Measurements from ENCODE around the gene TRIM71.
"Not testable (repeated sequence)": the region's sequence is repeated elsewhere in the genome, so short reads cannot be mapped to it uniquely, and the experiment has no call there.

Gene TRIM71

DNA sequence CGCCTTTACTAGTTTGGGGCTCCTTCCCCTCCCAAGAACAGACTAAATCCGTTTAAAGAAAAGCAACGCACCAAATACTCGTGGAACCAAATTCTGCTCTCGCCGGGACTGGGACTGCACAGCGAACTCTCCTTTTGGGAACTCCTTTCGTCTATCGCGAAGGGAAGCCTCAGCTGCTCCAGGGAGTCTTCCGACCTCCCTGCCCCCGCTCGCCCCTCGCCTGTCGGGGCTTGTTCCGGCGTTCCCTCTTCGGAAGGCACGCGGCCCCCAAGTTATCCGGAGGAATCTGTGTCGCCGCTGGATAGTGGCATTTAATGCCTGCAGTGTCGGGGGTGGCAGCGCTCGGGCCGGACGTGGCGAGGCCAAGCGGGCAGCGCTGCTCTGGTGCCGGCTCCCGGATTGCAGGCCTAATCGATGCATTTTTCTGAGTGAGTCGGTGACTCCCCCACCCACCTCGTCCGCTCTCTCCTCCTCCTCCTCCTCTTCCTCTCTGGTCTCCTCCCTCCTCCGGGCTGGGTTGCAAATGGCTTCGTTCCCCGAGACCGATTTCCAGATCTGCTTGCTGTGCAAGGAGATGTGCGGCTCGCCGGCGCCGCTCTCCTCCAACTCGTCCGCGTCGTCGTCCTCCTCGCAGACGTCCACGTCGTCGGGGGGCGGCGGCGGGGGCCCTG lies at the start of gene TRIM71:
TSS of gene TRIM71 (plus strand) at position 440 of the 671 bp plus-strand sequence. CDS start at position 524, 84 bp downstream.
- Histone ChIP-seq H3K27me3 (ENCODE audit: control insufficient read depth in 1 of 2, insufficient read depth in 2 of 2, low read length in 2 of 2) (peaks cover 42 to 61% of the 10 kb centered on the region in 2 donors), H3K9ac (ENCODE audit: low read length in 2 of 2) (no peak within 1 kb of the TSS), H3K4me1 (ENCODE audit: control insufficient read depth, insufficient read depth, low read length) (peaks cover 26% of the 10 kb centered on the region), H3K9me3 (ENCODE audit: control insufficient read depth in 2 of 2, low read length in 2 of 2) (no peaks in the 10 kb centered on the region), H3K4me3 (ENCODE audit: low read length in 2 of 2) (peak within 1 kb of the TSS; percentile 51 to 67), H3K27ac (ENCODE audit: low read length) (no peak within 1 kb of the TSS), H3K36me3 (ENCODE audit: control insufficient read depth in 2 of 2, insufficient read depth in 2 of 2, low read length in 2 of 2) (no peaks in the 10 kb centered on the region)

DNA sequence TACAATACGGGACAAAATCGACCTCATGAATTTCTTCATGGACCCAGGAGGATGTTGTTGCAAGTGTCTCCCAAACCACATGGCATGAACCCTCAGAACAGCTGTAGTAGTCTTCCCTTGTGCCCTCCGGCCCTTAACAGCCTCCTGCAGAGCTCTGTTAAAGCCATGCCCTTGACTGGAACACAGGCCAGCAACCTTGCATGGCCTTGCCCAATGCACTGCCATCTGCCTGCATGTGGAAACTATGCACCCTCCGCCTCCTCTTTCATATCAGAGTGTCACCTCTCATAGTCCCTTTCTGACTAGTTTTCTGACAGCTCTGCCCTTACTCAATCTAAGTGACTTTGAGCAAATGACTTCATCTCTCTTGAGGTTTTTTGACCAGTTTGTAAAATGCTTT lies 39.4 kb upstream of the TRIM71 start:
- no peaks in the 10 kb centered on the region for H3K27me3 ChIP-seq (ENCODE audit: control insufficient read depth in 1 of 2, insufficient read depth in 2 of 2, low read length in 2 of 2)
- H3K36me3 ChIP-seq (ENCODE audit: control insufficient read depth in 2 of 2, insufficient read depth in 2 of 2, low read length in 2 of 2): peaks cover 2 to 3% of the 10 kb centered on the region in 2 donors
- H3K4me3 ChIP-seq (ENCODE audit: low read length in 2 of 2): no peak overlapping the region
- H3K4me1 ChIP-seq (ENCODE audit: control insufficient read depth, insufficient read depth, low read length): peaks cover 5% of the 10 kb centered on the region
- H3K9ac ChIP-seq (ENCODE audit: low read length in 2 of 2): no peak overlapping the region
- H3K9me3 ChIP-seq (ENCODE audit: control insufficient read depth in 2 of 2, low read length in 2 of 2): no peaks in the 10 kb centered on the region
- no peak overlapping the region for H3K27ac ChIP-seq (ENCODE audit: low read length)

DNA sequence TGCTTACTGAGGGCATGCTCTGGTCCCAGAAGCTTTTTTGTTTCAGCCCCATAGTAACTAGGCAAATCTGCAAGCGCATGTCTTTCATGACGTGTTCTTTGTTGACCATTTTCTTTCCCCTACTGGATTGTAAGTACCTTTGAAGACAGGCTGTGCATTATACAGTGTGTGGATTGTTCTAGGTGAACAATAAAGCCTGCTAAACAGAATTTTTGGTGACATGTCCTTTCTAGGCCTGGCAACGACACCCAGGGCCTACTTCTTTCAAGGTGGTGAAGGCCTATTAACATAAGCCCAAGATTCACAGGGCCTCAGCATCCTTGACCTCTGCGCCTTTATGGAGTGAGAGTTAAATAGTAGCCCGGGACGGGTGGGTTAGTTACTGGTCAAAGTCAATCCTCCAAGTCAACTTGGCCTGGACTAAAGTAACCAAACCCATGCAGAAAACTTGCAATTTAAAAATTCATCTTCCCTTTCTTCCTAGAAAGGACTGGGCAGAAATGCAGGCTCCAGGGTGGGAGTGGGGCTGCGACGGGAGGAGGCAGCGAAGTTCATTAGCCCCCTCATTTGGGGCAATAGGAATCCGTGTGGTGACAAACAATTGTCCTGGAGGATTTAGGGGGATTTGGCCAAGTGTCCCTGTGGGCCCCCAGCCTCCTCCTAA lies 37.6 kb upstream of the TRIM71 start:
- peak overlapping the region; percentile 78 to 87 for H3K4me3 ChIP-seq (ENCODE audit: low read length in 2 of 2)
- peak overlapping the region in 1 of 2 donors; percentile 38 for H3K9ac ChIP-seq (ENCODE audit: low read length in 2 of 2)

DNA sequence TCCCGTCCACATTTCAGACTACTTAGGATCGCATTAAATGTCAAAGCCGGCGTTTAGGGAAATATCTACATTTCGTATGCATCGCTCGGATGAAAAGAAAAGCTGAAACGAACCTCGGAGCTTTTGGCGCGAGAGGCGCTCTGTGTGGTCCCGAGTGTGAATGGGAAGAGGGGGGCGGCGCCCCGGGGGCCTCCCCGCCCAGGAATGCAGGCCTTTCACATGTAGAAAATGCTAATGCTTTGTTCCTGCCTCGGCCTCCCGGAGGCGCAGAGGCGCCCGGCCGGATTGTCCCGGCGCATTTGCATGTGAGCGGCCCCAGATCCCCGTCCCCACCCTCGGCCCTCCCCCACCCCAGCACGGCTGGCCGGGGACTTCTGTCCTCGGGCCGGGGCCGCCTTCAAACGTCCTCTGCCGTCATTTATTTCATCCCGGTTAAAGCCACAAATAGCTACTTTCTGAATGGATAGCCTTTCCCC lies 37.0 kb upstream of the TRIM71 start:
- Histone ChIP-seq H3K9me3 (ENCODE audit: control insufficient read depth in 2 of 2, low read length in 2 of 2) (no peaks in the 10 kb centered on the region), H3K36me3 (ENCODE audit: control insufficient read depth in 2 of 2, insufficient read depth in 2 of 2, low read length in 2 of 2) (no peaks in the 10 kb centered on the region), H3K4me1 (ENCODE audit: control insufficient read depth, insufficient read depth, low read length) (peaks cover 5% of the 10 kb centered on the region), H3K27me3 (ENCODE audit: control insufficient read depth in 1 of 2, insufficient read depth in 2 of 2, low read length in 2 of 2) (no peaks in the 10 kb centered on the region), H3K9ac (ENCODE audit: low read length in 2 of 2) (peak overlapping the region in 1 of 2 donors; percentile 38), H3K4me3 (ENCODE audit: low read length in 2 of 2) (peak overlapping the region; percentile 78 to 87), H3K27ac (ENCODE audit: low read length) (no peak overlapping the region)

More for the DNA sequence above, 37.6 kb upstream of the TRIM71 start:
- Histone ChIP-seq H3K36me3 (ENCODE audit: control insufficient read depth in 2 of 2, insufficient read depth in 2 of 2, low read length in 2 of 2) (no peaks in the 10 kb centered on the region), H3K9me3 (ENCODE audit: control insufficient read depth in 2 of 2, low read length in 2 of 2) (no peaks in the 10 kb centered on the region), H3K27me3 (ENCODE audit: control insufficient read depth in 1 of 2, insufficient read depth in 2 of 2, low read length in 2 of 2) (no peaks in the 10 kb centered on the region), H3K4me1 (ENCODE audit: control insufficient read depth, insufficient read depth, low read length) (peaks cover 5% of the 10 kb centered on the region), H3K27ac (ENCODE audit: low read length) (no peak overlapping the region)

DNA sequence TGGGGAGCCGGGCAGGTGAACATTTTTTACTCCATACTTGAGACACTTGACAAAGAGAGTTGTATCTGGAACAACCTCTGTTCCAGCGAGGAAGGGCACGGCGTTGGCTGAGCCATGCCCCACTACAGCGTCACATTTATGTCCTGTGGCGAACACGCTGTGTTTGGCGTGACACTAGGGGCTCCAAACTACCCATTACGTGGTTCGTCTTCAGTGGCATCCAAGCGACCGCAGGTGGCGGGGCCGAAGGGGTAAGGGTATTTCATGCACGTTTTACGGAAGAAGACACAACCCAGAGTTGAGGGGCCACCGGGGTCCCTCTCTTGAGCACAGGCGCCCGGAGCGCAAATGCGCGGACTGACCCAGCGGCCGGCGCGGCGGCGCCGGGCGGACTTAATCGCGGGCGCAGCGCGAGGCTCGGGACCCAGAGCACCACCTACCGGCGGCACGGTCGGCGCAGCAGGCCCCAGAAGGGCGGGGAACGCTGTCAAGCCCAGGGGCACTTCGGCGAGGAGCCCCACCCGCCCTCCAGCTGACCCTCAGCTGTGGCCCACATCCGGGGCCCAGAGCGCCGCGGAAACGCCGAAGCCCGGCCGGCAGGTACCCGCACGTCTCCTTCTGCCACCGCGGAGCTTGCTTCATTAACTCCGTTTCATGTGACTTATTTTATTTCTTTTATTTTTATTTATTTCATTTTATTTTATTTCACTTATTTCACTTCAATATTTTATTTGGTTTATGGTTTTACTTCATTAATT lies 36.4 kb upstream of the TRIM71 start:
- Histone ChIP-seq H3K9ac (ENCODE audit: low read length in 2 of 2) (peak overlapping the region; percentile 38 to 55), H3K4me3 (ENCODE audit: low read length in 2 of 2) (peak overlapping the region; percentile 78 to 87), H3K27ac (ENCODE audit: low read length) (no peak overlapping the region)

DNA sequence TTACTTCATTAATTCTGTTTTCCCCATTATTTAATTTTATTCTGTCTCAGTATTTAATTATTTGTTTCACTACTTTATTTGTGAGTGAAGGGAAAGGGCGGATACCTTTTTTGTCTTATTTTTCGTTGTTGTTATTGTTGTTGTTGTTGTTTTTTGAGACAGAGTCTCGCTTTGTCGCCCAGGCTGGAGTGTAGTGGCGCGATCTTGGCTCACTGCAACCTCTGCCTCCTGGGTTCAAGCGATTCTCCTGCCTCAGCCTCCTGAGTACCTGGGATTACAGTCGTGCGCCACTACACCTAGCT lies 35.9 kb upstream of the TRIM71 start:
- H3K9ac ChIP-seq (ENCODE audit: low read length in 2 of 2); H3K4me1 ChIP-seq (ENCODE audit: control insufficient read depth, insufficient read depth, low read length); H3K27ac ChIP-seq (ENCODE audit: low read length); H3K27me3 ChIP-seq (ENCODE audit: control insufficient read depth in 1 of 2, insufficient read depth in 2 of 2, low read length in 2 of 2); H3K36me3 ChIP-seq (ENCODE audit: control insufficient read depth in 2 of 2, insufficient read depth in 2 of 2, low read length in 2 of 2); H3K9me3 ChIP-seq (ENCODE audit: control insufficient read depth in 2 of 2, low read length in 2 of 2); H3K4me3 ChIP-seq (ENCODE audit: low read length in 2 of 2): not testable (repeated sequence)

More for the DNA sequence above, 36.4 kb upstream of the TRIM71 start:
- H3K4me1 ChIP-seq (ENCODE audit: control insufficient read depth, insufficient read depth, low read length): peaks cover 5% of the 10 kb centered on the region
- H3K9me3 ChIP-seq (ENCODE audit: control insufficient read depth in 2 of 2, low read length in 2 of 2): no peaks in the 10 kb centered on the region
- H3K36me3 ChIP-seq (ENCODE audit: control insufficient read depth in 2 of 2, insufficient read depth in 2 of 2, low read length in 2 of 2): no peaks in the 10 kb centered on the region
- no peaks in the 10 kb centered on the region for H3K27me3 ChIP-seq (ENCODE audit: control insufficient read depth in 1 of 2, insufficient read depth in 2 of 2, low read length in 2 of 2)

DNA sequence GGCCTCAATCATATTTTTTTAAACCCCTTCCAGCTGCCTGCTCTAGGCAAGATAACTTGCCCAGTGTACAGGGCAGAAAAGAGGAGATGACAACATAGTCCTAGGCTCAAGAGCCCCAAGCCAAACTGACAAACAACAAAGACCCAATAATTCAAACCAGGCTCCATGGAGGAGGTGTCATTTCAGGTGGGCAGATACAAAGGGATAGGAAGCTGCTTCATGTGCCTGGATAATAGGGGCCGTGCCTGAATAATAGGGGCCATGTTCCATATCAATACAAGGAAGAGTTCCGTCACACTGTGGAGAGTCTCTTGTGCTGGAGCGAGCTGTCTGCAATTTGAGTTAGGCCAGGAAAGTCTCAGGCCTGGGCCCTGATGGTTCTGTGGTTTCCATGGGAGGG lies 35.4 kb upstream of the TRIM71 start:
- Histone ChIP-seq H3K9me3 (ENCODE audit: control insufficient read depth in 2 of 2, low read length in 2 of 2) (no peaks in the 10 kb centered on the region), H3K27me3 (ENCODE audit: control insufficient read depth in 1 of 2, insufficient read depth in 2 of 2, low read length in 2 of 2) (no peaks in the 10 kb centered on the region), H3K36me3 (ENCODE audit: control insufficient read depth in 2 of 2, insufficient read depth in 2 of 2, low read length in 2 of 2) (no peaks in the 10 kb centered on the region), H3K9ac (ENCODE audit: low read length in 2 of 2) (no peak overlapping the region), H3K4me3 (ENCODE audit: low read length in 2 of 2) (no peak overlapping the region), H3K27ac (ENCODE audit: low read length) (no peak overlapping the region), H3K4me1 (ENCODE audit: control insufficient read depth, insufficient read depth, low read length) (peaks cover 5% of the 10 kb centered on the region)

DNA sequence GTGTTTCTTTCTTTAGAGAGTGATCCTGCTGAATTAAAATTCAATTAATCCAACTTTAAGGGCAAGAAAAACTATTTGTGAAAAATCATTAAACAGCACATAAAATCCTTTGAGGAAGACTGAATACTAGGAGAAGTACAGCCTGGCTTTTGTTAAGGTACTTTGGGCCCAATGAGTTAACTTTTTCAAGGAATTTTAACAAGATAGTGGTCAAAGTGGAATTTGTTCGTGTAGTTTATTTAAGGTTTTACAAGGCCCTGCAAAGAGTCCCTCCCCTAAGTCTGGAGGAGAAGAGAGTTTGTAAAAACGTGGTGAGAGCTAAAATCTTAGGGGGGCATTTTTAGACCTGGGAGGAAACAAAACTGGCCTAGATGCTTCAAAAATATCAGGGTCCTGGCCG lies 26.0 kb upstream of the TRIM71 start:
- H3K9ac ChIP-seq (ENCODE audit: low read length in 2 of 2): no peak overlapping the region
- H3K4me3 ChIP-seq (ENCODE audit: low read length in 2 of 2): no peak overlapping the region
- H3K27ac ChIP-seq (ENCODE audit: low read length): no peak overlapping the region
- no peaks in the 10 kb centered on the region for H3K36me3 ChIP-seq (ENCODE audit: control insufficient read depth in 2 of 2, insufficient read depth in 2 of 2, low read length in 2 of 2)
- peaks cover 0 to 5% of the 10 kb centered on the region in 2 donors for H3K27me3 ChIP-seq (ENCODE audit: control insufficient read depth in 1 of 2, insufficient read depth in 2 of 2, low read length in 2 of 2)
- H3K9me3 ChIP-seq (ENCODE audit: control insufficient read depth in 2 of 2, low read length in 2 of 2): no peaks in the 10 kb centered on the region
- no peaks in the 10 kb centered on the region for H3K4me1 ChIP-seq (ENCODE audit: control insufficient read depth, insufficient read depth, low read length)

DNA sequence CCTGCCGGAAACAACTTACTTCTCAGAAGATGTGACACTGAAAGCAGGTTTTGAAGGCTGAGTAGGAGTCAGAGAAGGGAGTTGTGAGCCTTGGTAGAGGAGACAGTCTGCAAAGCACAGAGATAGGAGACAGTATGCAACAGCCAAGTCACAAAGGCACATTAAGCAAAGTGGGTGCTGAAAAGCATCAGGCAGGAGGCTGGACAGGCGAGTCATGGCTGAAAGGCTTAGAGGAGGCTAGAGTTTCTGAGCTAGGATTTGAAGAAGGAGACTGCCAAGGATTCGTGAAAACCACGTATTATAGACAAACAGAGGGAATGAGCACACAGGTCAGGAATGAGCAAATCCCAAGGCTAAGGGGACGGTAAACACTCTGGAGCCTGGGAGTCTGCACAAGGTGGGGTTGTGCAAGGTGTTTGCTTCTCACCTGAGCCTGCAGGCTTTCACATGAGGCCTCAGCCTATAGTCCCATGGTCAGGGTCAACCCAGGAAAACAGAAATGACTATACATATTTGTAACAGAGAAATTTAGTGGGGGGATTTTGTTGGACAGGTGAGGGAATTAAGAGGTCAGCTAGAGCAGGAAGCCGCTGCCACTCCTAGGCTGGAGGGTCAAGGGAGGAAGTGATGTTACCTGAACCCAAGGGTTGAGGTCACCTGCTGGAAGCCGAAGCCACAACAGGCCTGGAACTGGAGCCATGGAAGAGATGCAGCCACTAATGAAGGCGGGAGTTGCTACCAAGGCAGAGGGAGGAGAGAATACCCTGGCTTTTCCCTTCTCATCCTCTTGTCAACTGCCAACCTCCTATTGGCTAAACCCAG lies 23.1 kb upstream of the TRIM71 start:
- Histone ChIP-seq H3K27ac (ENCODE audit: low read length) (no peak overlapping the region), H3K4me1 (ENCODE audit: control insufficient read depth, insufficient read depth, low read length) (no peaks in the 10 kb centered on the region), H3K27me3 (ENCODE audit: control insufficient read depth in 1 of 2, insufficient read depth in 2 of 2, low read length in 2 of 2) (no peaks in the 10 kb centered on the region), H3K9ac (ENCODE audit: low read length in 2 of 2) (no peak overlapping the region), H3K4me3 (ENCODE audit: low read length in 2 of 2) (no peak overlapping the region), H3K9me3 (ENCODE audit: control insufficient read depth in 2 of 2, low read length in 2 of 2) (no peaks in the 10 kb centered on the region), H3K36me3 (ENCODE audit: control insufficient read depth in 2 of 2, insufficient read depth in 2 of 2, low read length in 2 of 2) (no peaks in the 10 kb centered on the region)

DNA sequence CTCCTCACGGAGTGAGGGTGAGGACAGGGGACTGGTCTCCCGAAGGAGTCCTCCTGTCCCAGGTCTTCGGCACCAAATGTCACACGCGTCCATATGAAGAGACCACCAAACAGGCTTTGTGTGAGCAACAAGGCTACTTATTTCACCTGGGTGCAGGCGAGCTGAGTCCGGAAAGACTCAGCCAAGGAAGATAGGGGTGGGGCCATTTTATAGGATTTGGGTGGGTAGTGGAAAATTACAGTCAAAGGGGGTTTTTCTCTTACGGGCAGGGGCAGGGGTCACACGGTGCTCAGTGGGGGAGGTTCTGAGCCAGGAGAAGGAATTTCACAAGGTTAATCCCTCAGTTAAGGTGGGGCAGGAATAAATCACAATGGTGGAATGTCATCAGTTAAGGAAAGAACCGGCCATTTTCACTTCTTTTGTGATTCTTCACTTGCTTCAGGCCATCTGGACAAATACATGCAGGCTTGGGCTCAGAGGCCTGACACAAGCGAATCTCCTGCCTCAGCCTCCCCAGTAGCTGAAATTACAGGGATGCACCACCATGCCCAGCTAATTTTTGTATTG lies 21.3 kb upstream of the TRIM71 start:
- not testable (repeated sequence) for H3K36me3 ChIP-seq (ENCODE audit: control insufficient read depth in 2 of 2, insufficient read depth in 2 of 2, low read length in 2 of 2); H3K27ac ChIP-seq (ENCODE audit: low read length); H3K9ac ChIP-seq (ENCODE audit: low read length in 2 of 2); H3K4me1 ChIP-seq (ENCODE audit: control insufficient read depth, insufficient read depth, low read length); H3K9me3 ChIP-seq (ENCODE audit: control insufficient read depth in 2 of 2, low read length in 2 of 2); H3K4me3 ChIP-seq (ENCODE audit: low read length in 2 of 2); H3K27me3 ChIP-seq (ENCODE audit: control insufficient read depth in 1 of 2, insufficient read depth in 2 of 2, low read length in 2 of 2)

All from stomach smooth muscle (tissue), 2 donors.